Activated CD4-positive, alpha-beta T cell treated with anti-CD3 and anti-CD28 coated beads for 36 hours (primary cell): ENCODE measurements around the gene LRRC42. TPM values are rescaled to one million over a fixed set of nuclear protein-coding genes. Genes with fewer than 3 reads are reported as not detected.

Experiments
- ATAC-seq: fragments of 200-7000 bp; cut with Tn5 transposase; one replicate; pipeline ENCODE4 v1.10.0; 2021; ENCODE audit warnings: mild to moderate bottlenecking, moderate library complexity
- CTCF ChIA-PET: fragments of 350-600 bp; sonication (Branson Sonifier 250); formaldehyde crosslinking; loops from one replicate; lab custom pipeline; 2021; ENCODE audit warnings: antibody characterized with exemption; lab: Charles Lee
- POLR2A ChIA-PET: fragments of 350-600 bp; sonication (Branson Sonifier 250); formaldehyde crosslinking; loops from one replicate; lab custom pipeline; 2021; ENCODE audit warnings: antibody characterized with exemption, inconsistent platforms; lab: Charles Lee
- DNase-seq: peaks from one replicate; pipeline ENCODE4 v3.0.0-alpha.2; 2020
- H3K27ac Mint-ChIP-seq: one replicate; pipeline ENCODE4 v1.8.0; 2021; ENCODE audit warnings: mixed read lengths
- H3K27me3 Mint-ChIP-seq: one replicate; pipeline ENCODE4 v1.8.0; 2021; ENCODE audit warnings: mixed read lengths
- H3K36me3 Mint-ChIP-seq: one replicate; pipeline ENCODE4 v1.8.0; 2021; ENCODE audit warnings: low read depth, mixed read lengths
- H3K4me1 Mint-ChIP-seq: one replicate; pipeline ENCODE4 v1.8.0; 2021; ENCODE audit warnings: mixed read lengths
- H3K4me3 Mint-ChIP-seq: one replicate; pipeline ENCODE4 v1.8.0; 2021; ENCODE audit warnings: mild to moderate bottlenecking, moderate library complexity, mixed read lengths
- H3K9me3 Mint-ChIP-seq: one replicate; pipeline ENCODE4 v1.8.0; 2021; ENCODE audit warnings: low read depth, mixed read lengths
- intact Hi-C, 2 experiments: fragments of 100-400 bp; cut with DNase I in 1 of 2; cut with micrococcal nuclease in 1 of 2; formaldehyde crosslinking; loops; one replicate each; pipeline versions ENCODE4 v1.14.2 to v1.15.1; 2022 to 2024; cut with DNase I, micrococcal nuclease
- total RNA-seq, 2 experiments: library from RNA; stranded (reverse); gene quantifications; one replicate each; pipeline ENCODE4 v1.2.3, GENCODE V29; 2021

LRRC42 gene
- total RNA-seq, 2 experiments from 2014 or later = 25.4 to 31.3 TPM

DNA sequence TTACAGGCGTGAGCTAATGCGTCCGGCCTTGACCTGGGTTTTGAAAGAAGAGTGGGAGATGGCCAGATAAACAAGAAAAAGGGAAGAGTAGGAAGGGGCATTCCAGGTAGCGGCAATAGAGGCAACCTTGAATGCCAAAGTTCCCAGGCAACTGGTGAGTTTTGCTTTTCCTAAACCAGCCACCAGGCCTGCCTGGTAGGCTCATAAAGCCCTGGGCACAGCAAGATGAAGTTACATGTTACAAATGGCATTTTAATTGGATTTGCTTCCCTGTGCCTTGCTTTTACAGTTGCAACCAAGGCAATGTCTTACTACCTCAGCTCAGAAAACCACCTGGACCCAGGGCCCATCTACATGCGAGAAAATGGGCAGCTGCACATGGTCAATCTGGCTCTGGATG, 5.5 kb downstream of the LRRC42 start:
- ChIA-PET CTCF (interaction anchor here (1.0 to 9.7 kb wide), 3 partner anchors 73 to 90 kb away, joined by 3 to 93 read pairs (median 3); no protein-coding TSS in a partner anchor), POLR2A (no interaction called here)
- peaks cover 24% of the 10 kb centered on the region for H3K4me1 Mint-ChIP-seq
- DNase-seq = no peak
- no peak for ATAC-seq
- no peak overlapping the region for H3K4me3 Mint-ChIP-seq
- H3K27me3 Mint-ChIP-seq = no peaks in the 10 kb centered on the region
- H3K27ac Mint-ChIP-seq = no peak overlapping the region
- H3K36me3 Mint-ChIP-seq = peaks cover 21% of the 10 kb centered on the region
- H3K9me3 Mint-ChIP-seq = no peaks in the 10 kb centered on the region
- intact Hi-C loops = no loop called here

DNA sequence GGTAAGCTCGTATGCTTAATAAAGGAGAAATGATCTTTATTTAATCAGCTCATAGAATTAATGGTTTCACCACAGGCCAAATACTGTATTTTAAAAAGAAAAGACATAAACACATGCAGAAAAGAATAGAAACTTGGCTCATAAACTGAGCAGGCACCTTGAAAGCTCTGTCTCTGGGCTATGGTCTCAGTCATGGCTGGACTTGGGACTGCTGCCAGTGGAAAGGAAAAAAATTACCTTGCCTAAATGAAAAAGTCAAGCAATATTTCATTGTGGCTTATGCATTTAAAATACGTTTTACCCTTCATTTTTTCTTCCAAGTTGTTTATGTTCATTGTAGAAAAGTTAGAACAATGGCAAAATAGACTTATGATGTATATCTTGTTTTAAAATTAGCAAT, 8.0 kb downstream of the LRRC42 start:
- peaks cover 21% of the 10 kb centered on the region for H3K36me3 Mint-ChIP-seq
- ChIA-PET CTCF (interaction anchor here (1.8 to 2.2 kb wide), 2 partner anchors 75 to 93 kb away, joined by 7 to 9 read pairs; no protein-coding TSS in a partner anchor), POLR2A (no interaction called here)
- H3K27me3 Mint-ChIP-seq = no peaks in the 10 kb centered on the region
- H3K27ac Mint-ChIP-seq = no peak overlapping the region
- no peak for ATAC-seq
- H3K4me1 Mint-ChIP-seq = peaks cover 13% of the 10 kb centered on the region
- no peak for DNase-seq
- H3K9me3 Mint-ChIP-seq = no peaks in the 10 kb centered on the region
- intact Hi-C loops = no loop called here
- H3K4me3 Mint-ChIP-seq = no peak overlapping the region

DNA sequence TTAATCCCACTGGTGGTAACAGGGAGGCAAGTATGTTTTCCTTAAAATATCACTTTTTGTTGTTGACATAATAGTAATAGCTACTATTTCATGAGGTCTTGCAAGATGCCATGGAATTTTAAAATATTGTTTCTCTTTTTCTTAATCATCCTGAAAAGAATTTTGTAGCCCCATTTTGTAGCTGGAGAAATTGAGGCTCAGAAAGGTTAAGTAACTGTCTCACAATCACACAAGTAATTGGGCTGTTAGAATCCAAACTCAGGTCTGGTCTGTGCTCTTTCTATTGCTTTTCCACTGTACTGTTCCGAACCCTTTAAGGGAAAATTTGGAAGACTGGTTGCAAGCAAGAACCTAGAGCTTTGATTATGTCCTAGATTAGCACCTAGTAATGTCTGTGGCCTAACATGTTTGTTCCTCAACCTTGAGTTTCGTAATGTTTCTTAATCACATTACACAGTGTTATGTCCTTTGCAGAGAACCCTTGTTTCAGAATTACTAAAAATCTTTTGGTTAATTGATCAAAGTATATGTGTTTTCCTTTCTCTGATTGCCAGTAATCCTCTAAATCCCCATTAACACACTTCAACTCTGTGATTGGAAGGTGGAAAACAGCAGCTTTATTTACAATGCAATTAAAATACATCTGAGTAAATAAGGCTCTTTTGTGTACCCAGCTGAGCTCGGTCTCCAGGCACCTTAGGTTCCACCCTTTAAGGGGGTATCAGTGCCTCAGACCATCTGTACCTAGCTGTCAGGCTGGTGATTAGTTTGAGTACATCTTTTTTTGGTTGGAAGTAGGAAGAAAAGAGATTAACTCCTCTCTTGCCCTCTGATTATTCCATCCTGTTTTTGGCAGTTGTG, 10.4 kb downstream of the LRRC42 start:
- no peak for ATAC-seq

DNA sequence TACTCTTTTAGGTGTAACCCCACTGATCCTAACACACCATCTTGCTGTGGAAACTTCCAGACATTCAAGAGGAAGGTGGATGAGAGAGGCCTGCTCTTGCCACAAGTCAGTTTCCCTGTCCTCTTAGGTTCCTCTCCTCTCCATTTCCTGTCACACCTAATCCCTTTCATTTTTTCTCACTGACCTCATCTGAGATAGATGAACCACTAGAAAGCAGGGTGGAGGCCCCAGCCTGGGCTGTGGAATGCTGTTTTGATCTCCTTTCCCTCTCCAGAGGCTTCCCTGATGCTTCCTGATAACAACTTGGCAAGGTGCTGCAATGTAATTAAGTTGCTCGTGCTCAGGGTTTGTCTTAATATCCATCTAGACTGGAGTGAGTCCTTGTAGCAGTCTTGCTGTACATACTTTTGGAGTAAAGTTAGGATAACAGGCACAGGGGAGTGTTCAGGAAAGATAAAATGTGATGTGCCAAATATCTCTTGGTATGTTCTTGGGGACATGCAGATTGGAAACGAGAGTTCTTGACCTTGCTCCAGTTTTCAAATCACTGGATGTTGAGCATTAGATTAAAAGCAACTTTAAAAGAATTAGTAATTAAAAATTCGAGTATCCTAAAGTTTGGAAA, 11.2 kb downstream of the LRRC42 start:
- DNase-seq (no peak), ATAC-seq (no peak)
- no peak overlapping the region for H3K4me3 Mint-ChIP-seq
- ChIA-PET POLR2A (no interaction called here), CTCF (interaction anchor here (1.0 to 6.1 kb wide), 7 partner anchors 9 to 107 kb away, joined by 3 to 159 read pairs (median 8); no protein-coding TSS in a partner anchor)
- no peaks in the 10 kb centered on the region for H3K27me3 Mint-ChIP-seq
- H3K27ac Mint-ChIP-seq = no peak overlapping the region
- intact Hi-C loops = no loop called here
- H3K36me3 Mint-ChIP-seq = peaks cover 30% of the 10 kb centered on the region
- no peaks in the 10 kb centered on the region for H3K9me3 Mint-ChIP-seq
- peaks cover 11% of the 10 kb centered on the region for H3K4me1 Mint-ChIP-seq

More for the DNA sequence above, 10.4 kb downstream of the LRRC42 start:
- DNase-seq = no peak
- peaks cover 11% of the 10 kb centered on the region for H3K4me1 Mint-ChIP-seq
- ChIA-PET CTCF (interaction anchor here (1.0 to 1.8 kb wide), 6 partner anchors 15 to 96 kb away, joined by 3 to 22 read pairs (median 4); no protein-coding TSS in a partner anchor), POLR2A (interaction anchor here (0.7 to 0.8 kb wide), 2 partner anchors 11 to 99 kb away, joined by 3 read pairs; partner anchors contain the start of gene IFT25)
- peaks cover 30% of the 10 kb centered on the region for H3K36me3 Mint-ChIP-seq
- no peaks in the 10 kb centered on the region for H3K9me3 Mint-ChIP-seq
- H3K27ac Mint-ChIP-seq = no peak overlapping the region
- H3K4me3 Mint-ChIP-seq = no peak overlapping the region
- intact Hi-C loops = no loop called here
- H3K27me3 Mint-ChIP-seq = no peaks in the 10 kb centered on the region

DNA sequence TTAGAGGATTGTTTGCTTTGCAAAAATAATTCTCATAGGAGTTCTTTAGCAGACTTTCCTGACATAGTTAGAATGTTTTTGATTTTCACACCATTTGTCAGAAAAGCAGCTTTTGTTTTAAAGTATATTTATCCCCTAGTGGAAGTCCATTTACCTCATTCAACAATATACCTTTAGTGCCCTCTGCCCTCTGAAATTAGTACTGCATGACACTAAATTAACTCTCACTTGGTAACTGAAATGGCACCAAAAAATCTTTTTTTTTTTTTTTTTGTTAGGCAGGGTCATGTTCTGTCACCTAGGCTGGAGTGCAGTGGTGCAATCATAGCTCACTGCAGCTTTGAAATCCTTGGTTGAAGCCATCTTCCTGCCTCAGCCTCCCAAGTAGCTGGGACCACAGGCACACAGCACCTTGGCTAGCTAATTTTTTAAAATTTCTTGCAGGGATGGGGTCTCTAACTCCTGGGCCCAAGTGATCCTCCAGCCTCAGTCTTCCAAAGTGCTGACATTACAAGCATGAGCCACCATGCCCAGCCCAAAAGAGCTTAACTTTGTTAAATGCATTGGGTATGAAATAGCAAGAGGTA, 13.6 kb downstream of the LRRC42 start:
- Mint-ChIP-seq H3K4me1 (peaks cover 11% of the 10 kb centered on the region), H3K27me3 (no peaks in the 10 kb centered on the region), H3K27ac (no peak overlapping the region), H3K36me3 (peaks cover 28% of the 10 kb centered on the region), H3K9me3 (no peaks in the 10 kb centered on the region), H3K4me3 (no peak overlapping the region)
- DNase-seq = no peak
- ChIA-PET CTCF (interaction anchor here (0.6 to 6.1 kb wide), 50 partner anchors 9 to 708 kb away, joined by 3 to 159 read pairs (median 6); partner anchors contain the start of genes DIO1, IFT25, LRRC42 and NDC1), POLR2A (interaction anchor here (0.7 to 1.1 kb wide), 2 partner anchors 11 to 98 kb away, joined by 3 read pairs; no protein-coding TSS in a partner anchor)
- no peak for ATAC-seq
- intact Hi-C loops = loop anchor here (1.0 kb wide), 2 partner anchors 81 to 98 kb away; no protein-coding TSS in a partner anchor

DNA sequence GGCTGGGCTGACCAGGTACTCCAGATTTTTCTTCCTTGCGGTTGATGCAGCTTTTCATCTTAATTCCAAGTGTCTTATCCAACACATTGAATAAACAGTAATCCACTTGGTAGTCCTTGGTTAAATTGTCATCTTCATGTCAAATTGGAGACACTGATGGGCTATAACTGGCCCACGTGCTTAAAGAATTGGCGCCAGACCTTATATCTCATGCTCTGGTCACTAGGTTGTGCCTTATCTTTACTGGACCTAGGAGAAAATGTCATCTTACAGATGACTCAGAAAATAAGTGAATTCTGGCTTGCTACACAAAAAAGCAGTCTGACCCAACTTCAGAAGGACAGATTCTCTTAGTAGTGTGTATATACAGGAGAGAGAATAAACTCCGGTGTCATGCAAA, 16.2 kb downstream of the LRRC42 start:
- ChIA-PET POLR2A (interaction anchor here (0.5 kb wide), 1 partner anchor 461 kb away, joined by 3 read pairs; no protein-coding TSS in a partner anchor), CTCF (interaction anchor here (0.5 to 6.1 kb wide), 3 partner anchors 52 to 103 kb away, joined by 3 to 159 read pairs (median 3); no protein-coding TSS in a partner anchor)
- Mint-ChIP-seq H3K36me3 (peaks cover 37% of the 10 kb centered on the region), H3K9me3 (no peaks in the 10 kb centered on the region), H3K4me3 (no peak overlapping the region), H3K27me3 (no peaks in the 10 kb centered on the region), H3K27ac (no peak overlapping the region), H3K4me1 (peaks cover under 1% of the 10 kb centered on the region)
- no peak for DNase-seq
- intact Hi-C loops = no loop called here
- ATAC-seq = no peak

DNA sequence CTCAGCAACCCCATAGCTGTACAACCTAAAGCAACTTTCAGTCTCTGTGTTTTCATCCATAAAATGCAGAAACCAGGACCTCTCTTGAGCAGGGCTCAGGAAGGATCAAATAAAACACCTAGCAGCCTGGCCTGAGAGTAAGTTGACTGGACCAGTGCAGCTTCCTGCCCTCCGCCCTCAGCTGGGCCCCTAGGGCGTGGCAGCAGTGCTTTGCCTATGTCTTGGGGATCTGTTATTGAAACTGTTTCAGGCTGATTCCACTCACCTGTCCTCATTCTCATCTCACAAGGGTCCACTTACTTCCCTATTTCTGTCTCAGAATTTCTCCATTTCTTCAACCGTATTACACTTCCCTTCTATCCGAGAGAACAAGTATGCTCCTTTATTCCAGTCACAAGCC, 17.3 kb downstream of the LRRC42 start:
- ATAC-seq (no peak), DNase-seq (no peak)
- Mint-ChIP-seq H3K36me3 (peaks cover 38% of the 10 kb centered on the region), H3K9me3 (no peaks in the 10 kb centered on the region), H3K4me3 (no peak overlapping the region), H3K27ac (no peak overlapping the region), H3K4me1 (no peaks in the 10 kb centered on the region), H3K27me3 (no peaks in the 10 kb centered on the region)
- intact Hi-C loops = no loop called here
- POLR2A ChIA-PET = no interaction called here
- CTCF ChIA-PET = interaction anchor here (6.1 kb wide), 1 partner anchor 105 kb away, joined by 159 read pairs; no protein-coding TSS in a partner anchor

DNA sequence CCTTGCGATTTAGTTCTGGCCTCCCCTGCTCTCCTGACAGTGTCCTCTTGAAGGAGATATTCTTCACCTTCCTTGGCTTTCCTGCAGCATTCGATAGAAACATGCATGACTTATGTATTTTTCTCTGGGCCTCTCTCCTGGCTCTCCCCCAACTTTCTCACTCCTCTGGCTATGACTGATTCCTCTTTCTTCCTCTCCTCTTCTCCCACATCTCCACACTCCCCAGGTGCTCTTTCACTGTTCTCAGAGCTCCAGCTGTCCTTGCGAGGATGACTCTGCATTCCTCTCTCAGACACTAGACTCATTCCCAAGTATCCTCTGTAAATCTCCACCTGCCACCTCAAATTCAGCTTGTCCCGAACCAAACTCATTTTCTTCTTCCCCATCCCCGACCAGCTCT, 18.0 kb downstream of the LRRC42 start:
- no peaks in the 10 kb centered on the region for H3K27me3 Mint-ChIP-seq
- H3K4me1 Mint-ChIP-seq = no peaks in the 10 kb centered on the region
- CTCF ChIA-PET = no interaction called here
- no peak for ATAC-seq
- peaks cover 38% of the 10 kb centered on the region for H3K36me3 Mint-ChIP-seq
- H3K4me3 Mint-ChIP-seq = no peak overlapping the region
- POLR2A ChIA-PET = no interaction called here
- no peaks in the 10 kb centered on the region for H3K9me3 Mint-ChIP-seq
- intact Hi-C loops = no loop called here
- no peak for DNase-seq
- H3K27ac Mint-ChIP-seq = no peak overlapping the region

DNA sequence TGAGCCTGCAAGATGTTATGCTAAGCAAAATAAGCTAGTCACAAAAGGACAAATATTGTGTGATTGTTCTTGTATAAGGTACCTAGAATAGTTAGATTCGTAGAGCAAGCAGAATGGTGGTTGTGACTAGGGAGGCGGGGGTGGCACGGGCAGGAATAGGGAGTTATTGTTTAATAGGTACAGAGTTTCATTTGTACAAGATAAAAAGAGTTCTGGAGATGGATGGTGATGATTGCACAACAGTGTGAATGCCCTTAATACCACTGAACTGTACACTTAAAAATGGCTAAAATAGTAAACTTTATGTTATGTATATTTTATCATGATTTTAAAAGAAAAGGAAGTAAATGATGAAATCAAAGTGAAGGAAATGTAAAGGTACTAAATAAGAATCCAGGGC, 20.6 kb downstream of the LRRC42 start:
- peaks cover 40% of the 10 kb centered on the region for H3K36me3 Mint-ChIP-seq
- ChIA-PET CTCF (interaction anchor here (0.5 to 2.0 kb wide), 5 partner anchors 16 to 212 kb away, joined by 3 to 12 read pairs (median 4); no protein-coding TSS in a partner anchor), POLR2A (no interaction called here)
- H3K27me3 Mint-ChIP-seq = no peaks in the 10 kb centered on the region
- H3K4me3 Mint-ChIP-seq = no peak overlapping the region
- ATAC-seq (no peak), DNase-seq (no peak)
- H3K27ac Mint-ChIP-seq = no peak overlapping the region
- H3K4me1 Mint-ChIP-seq = peaks cover 3% of the 10 kb centered on the region
- no peaks in the 10 kb centered on the region for H3K9me3 Mint-ChIP-seq
- intact Hi-C loops = no loop called here

DNA sequence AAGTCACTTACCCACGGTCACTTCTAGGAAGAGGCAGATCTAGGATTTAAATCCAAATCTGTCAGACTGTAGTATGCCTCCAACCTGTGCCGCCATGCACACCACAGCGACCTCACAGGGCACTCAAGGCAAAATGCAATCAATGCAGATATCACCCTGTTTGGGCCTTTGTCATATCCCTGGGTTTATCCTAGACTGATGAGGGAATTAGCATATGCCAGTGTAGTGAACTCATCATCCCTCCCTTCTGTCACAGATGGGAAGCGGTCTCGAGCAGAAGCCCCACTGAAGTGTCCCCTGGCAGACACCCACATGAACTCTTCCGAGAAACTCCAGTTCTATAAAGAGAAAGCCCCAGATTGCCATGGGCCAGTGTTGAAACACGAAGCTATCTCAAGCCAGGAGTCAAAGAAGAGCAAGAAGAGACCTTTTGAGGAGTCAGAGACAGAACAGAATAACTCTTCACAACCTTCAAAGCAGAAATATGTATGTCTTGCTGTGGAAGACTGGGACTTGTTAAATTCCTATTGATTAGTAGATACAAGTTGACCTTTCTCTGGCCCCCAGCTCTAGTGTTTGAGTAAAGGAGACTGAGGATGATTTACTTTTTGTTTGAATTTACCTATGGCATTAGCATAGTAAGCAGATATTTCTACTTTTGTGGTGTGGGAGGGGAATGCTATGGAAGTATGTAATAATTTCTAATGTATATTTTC, 21.4 kb downstream of the LRRC42 start:
- ATAC-seq = no peak

More for the DNA sequence above, 21.4 kb downstream of the LRRC42 start:
- H3K27ac Mint-ChIP-seq = no peak overlapping the region
- no peak overlapping the region for H3K4me3 Mint-ChIP-seq
- peaks cover 4% of the 10 kb centered on the region for H3K4me1 Mint-ChIP-seq
- no peaks in the 10 kb centered on the region for H3K9me3 Mint-ChIP-seq
- H3K36me3 Mint-ChIP-seq = peaks cover 35% of the 10 kb centered on the region
- intact Hi-C loops = no loop called here
- DNase-seq = no peak
- ChIA-PET CTCF (interaction anchor here (1.4 kb wide), 1 partner anchor 89 kb away, joined by 3 read pairs; no protein-coding TSS in a partner anchor), POLR2A (no interaction called here)
- H3K27me3 Mint-ChIP-seq = no peaks in the 10 kb centered on the region
